ENCODE results near the gene NOS1AP.

NOS1AP gene

GRCh38 chr1:162137179-162137960, 67.9 kb downstream of the NOS1AP start:
- no peak for TF ChIP-seq CTCF (IDR thresholded peaks at IDR 0.05)
- peaks cover 0 to 18% of the 10 kb centered on the region in 2 experiments for H3K4me1 ChIP-seq (ENCODE audit: control insufficient read depth in 1 of 2, insufficient read depth in 1 of 2, low read depth in 1 of 2, low read length in 1 of 2)
- H3K27me3 ChIP-seq = no peaks in the 10 kb centered on the region
- H3K27ac ChIP-seq = no peak overlapping the region
- H3K9me3 ChIP-seq = no peaks in the 10 kb centered on the region
- H3K4me3 ChIP-seq (ENCODE audit: low read depth in 1 of 2, low read length in 1 of 2) = no peak overlapping the region
- H3K36me3 ChIP-seq = no peaks in the 10 kb centered on the region

DNA sequence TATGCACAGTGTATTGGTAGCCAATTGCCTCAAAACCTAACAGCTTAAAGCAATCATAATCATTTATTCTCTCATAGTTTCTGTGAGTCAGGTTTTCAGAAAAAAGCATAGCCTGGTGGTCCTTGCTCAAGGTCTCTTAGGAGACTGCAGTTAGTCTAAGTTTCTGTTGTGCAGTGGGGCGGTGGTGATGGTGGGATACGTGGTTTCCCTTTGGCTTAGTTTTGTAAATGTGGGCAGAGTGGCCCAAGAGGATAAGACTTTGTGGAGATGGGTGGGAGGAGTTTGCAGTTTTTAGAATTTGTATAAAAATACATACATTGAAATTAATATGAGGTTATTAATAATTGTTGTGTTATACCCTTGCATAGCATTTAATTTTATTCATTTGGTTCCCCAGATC, 68.6 kb downstream of the NOS1AP start:
- H3K4me1 ChIP-seq (ENCODE audit: control insufficient read depth in 1 of 2, insufficient read depth in 1 of 2, low read depth in 1 of 2, low read length in 1 of 2) = peaks cover 0 to 18% of the 10 kb centered on the region in 2 experiments
- no peaks in the 10 kb centered on the region for H3K9me3 ChIP-seq
- TF ChIP-seq CTCF (IDR thresholded peaks at IDR 0.05) = no peak
- no peaks in the 10 kb centered on the region for H3K27me3 ChIP-seq
- no peak overlapping the region for H3K4me3 ChIP-seq (ENCODE audit: low read depth in 1 of 2, low read length in 1 of 2)
- H3K36me3 ChIP-seq = no peaks in the 10 kb centered on the region
- no peak overlapping the region for H3K27ac ChIP-seq

DNA sequence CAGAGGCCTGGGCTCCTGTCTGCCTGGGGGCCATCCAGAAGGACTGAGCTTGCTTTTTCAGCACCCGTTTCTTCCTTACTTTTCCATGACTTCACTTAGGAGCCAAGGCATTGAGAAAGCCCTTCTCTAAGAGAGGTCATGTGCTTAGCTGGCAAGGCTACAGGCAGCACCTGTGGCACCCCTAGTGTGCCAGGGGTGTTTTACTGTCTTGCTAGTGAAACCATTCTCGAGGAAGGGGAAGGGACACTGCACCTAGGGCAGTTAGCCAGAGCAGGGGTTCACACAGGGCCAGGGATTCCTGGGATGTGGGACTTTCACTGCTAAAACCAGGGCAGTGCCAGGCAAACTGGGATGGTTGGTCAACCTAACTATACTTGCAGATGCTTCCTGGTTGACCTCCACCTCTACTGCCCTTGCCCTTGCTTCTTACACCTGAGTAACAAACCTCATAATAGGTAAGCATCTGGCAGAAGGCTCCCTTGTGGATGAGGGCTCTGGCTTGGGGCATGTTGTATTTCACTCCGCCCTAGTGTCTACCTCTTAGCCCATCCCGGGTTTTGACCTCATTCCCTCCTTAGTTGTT, 69.2 kb downstream of the NOS1AP start:
- Histone ChIP-seq H3K9me3 (no peaks in the 10 kb centered on the region), H3K27ac (no peak overlapping the region), H3K4me3 (ENCODE audit: low read depth in 1 of 2, low read length in 1 of 2) (no peak overlapping the region), H3K36me3 (no peaks in the 10 kb centered on the region), H3K27me3 (no peaks in the 10 kb centered on the region), H3K4me1 (ENCODE audit: control insufficient read depth in 1 of 2, insufficient read depth in 1 of 2, low read depth in 1 of 2, low read length in 1 of 2) (peaks cover 0 to 18% of the 10 kb centered on the region in 2 experiments)
- TF ChIP-seq CTCF (IDR thresholded peaks at IDR 0.05) = no peak

DNA sequence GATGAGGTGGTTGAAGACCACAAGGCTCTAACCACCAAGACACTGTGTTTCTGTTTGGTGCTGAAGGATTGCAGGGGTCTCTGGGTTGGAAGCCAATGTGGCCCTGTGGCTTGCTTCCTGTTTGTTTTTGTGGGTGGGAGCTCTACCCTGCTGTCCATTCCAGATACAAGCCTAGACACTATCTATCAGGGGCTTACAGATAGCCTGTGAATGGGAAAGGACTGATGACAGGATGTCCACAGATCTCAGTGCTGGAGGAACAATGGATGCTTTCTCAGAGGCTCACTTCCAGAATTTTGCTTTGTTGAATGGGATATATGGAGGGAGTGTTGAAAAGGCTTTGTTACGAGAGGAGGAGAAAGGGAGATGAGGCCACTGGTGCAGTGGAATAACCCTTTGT, 69.7 kb downstream of the NOS1AP start:
- Histone ChIP-seq H3K27me3 (no peaks in the 10 kb centered on the region), H3K9me3 (no peaks in the 10 kb centered on the region), H3K36me3 (no peaks in the 10 kb centered on the region), H3K4me1 (ENCODE audit: control insufficient read depth in 1 of 2, insufficient read depth in 1 of 2, low read depth in 1 of 2, low read length in 1 of 2) (peaks cover 0 to 18% of the 10 kb centered on the region in 2 experiments), H3K27ac (no peak overlapping the region), H3K4me3 (ENCODE audit: low read depth in 1 of 2, low read length in 1 of 2) (no peak overlapping the region)
- no peak for TF ChIP-seq CTCF (IDR thresholded peaks at IDR 0.05)

DNA sequence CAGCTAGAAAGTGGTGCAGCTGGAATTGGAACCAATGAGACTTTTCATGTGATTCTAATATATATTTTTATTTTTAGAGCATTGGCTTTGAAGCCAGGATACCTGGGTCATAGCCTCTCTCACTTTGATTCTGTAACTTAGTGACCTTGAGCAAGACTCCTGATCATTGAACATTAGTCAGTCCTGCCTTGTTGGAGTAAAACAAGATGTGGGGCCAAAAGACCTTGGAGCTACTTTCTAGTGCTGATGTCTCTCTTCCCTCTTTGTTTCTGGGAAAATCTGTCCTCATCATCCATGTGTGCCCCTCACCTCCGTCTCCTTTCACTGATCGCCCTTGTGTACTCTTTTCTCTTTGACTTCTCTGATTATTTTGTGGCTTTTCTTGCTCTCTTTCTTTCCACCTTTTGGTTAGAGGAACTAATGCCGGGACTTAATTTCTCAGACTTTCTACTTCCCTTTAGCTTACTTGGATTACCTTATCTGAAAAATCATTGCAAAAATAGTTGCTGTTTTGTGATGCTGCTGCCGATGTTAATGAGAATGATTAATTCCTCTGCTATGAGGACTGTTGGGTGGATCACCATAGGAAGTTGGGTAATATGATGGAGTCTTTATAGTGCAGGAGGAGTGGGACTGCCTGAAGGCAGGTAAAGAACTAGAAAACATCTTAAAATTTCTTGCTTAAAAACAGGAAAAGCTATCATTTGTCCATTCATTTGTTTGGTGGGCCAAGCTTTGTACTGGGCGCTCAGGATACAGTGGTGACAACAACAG, 72.0 kb downstream of the NOS1AP start:
- Histone ChIP-seq H3K36me3 (no peaks in the 10 kb centered on the region), H3K4me1 (ENCODE audit: control insufficient read depth in 1 of 2, insufficient read depth in 1 of 2, low read depth in 1 of 2, low read length in 1 of 2) (peaks cover 0 to 18% of the 10 kb centered on the region in 2 experiments), H3K27me3 (no peaks in the 10 kb centered on the region), H3K27ac (peak overlapping the region; percentile 3), H3K9me3 (no peaks in the 10 kb centered on the region), H3K4me3 (ENCODE audit: low read depth in 1 of 2, low read length in 1 of 2) (no peak overlapping the region)
- TF ChIP-seq CTCF (IDR thresholded peaks at IDR 0.05) = no peak
